HG03103 (cell line): ENCODE data around the gene RHBDD1.

Source experiments
- ATAC-seq: cut with Tn5 transposase; IDR thresholded peaks from one replicate; pipeline ENCODE4 v1.9.1; 2021; ENCODE audit warnings: low read depth; ENCODE audit not compliant: unreplicated experiment

RHBDD1 gene

DNA sequence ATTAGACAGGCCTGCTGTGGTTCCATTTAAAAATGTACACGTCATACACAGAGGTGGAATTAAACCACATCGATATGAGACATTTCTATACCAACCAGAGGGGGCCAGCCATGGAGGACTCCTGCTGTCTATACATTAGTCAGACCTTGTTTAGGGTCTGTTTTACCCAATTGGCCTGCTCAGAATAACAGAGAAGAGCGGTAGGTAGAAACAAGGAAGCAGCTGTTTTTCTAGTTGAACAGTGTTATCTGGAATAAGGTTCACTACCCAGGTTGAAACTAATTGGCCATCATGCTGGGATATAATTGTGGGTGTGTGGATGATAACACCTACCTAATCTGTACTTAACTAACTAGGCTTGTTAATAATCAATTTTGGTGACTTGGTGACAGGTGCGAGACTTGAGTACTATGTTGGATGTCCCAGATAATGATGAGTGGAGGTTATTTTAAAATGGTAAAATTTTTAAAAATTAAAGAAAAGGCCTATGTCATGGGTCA, 47.5 kb downstream of the RHBDD1 start:
- no peak for ATAC-seq

GRCh38 chr2:226884166-226884565, 48.3 kb downstream of the RHBDD1 start:
- no peak for ATAC-seq

DNA sequence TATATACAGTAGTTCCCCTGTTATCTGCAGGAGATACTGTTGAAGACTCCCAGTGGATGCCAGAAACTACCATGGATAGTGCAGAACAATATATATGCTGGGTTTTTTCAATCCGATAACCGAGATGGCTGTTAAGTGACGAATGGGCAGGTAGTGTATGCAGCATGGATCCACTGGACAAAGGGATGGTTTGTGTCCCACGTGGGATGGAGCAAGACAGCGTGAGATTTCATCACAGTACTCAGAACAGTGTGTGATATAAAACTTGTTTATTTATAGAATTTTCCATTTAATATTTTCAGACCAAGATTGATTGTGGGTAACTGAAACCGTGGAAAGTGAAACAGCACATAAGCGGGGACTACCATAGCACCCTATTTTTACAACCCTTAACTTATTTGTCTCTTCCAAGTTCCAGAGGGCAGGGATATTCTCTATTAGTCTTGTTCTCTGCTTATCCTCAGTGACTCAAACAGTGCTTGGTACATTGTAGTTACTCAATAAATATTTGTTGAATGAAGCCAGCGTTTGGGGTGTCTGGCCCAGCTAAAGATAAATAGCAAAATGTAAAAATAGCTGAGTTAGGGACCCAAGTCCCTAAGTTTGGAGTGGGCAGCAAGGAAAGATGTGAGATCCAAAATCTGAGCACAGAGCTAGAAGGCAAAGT, 50.0 kb downstream of the RHBDD1 start:
- ATAC-seq, result no peak

GRCh38 chr2:226887940-226888339, 52.1 kb downstream of the RHBDD1 start:
- no peak for ATAC-seq

DNA sequence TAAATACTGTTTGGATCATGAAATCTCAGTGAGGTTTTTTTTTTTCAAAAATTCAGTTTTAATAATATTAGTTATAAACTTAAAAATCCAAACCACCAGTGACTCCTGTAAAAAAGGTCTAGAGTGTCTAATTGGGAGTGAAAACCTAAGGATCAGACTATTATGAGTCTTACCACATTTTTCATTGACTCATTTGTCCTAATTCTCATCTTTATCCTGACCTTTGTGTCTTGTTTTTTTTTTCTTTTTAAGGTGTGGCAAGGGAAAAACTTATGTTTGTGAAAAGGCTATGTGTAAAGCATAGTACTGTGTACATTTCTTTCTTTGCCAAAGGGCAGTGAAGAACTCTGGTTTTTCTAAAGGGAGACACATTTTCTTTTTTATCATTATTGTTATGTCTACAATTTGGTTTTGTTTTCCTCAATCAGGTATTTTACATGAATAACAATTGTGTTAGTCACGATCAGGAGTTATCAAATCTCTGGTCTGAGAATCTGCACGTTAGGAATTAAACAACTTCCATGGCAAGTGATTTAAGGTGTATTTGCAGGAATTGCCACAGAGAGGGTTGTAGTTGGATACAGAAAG, 52.6 kb downstream of the RHBDD1 start:
- no peak for ATAC-seq

- ATAC-seq, result no peak
Observed at GRCh38 chr2:226888971-226889370, 53.1 kb downstream of the RHBDD1 start.

DNA sequence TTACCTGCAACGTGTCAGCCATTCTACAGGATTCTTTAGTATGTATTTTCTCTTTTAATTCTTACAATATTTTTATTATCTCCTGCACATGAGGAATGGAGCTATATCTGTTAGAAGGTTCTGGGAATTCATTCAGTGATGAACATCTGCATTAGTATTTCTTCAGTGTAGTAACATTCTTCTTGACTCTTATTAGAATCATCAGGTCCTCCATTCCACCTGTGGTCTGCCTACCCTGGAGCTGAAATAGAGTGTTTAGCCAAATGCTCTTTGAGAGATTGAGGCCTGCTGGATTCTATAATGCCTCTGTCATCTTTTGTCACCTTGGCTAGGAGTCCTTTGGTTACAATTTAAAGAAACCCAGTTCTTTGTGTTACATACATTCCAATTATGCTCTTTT, 54.4 kb downstream of the RHBDD1 start:
- ATAC-seq, result no peak

DNA sequence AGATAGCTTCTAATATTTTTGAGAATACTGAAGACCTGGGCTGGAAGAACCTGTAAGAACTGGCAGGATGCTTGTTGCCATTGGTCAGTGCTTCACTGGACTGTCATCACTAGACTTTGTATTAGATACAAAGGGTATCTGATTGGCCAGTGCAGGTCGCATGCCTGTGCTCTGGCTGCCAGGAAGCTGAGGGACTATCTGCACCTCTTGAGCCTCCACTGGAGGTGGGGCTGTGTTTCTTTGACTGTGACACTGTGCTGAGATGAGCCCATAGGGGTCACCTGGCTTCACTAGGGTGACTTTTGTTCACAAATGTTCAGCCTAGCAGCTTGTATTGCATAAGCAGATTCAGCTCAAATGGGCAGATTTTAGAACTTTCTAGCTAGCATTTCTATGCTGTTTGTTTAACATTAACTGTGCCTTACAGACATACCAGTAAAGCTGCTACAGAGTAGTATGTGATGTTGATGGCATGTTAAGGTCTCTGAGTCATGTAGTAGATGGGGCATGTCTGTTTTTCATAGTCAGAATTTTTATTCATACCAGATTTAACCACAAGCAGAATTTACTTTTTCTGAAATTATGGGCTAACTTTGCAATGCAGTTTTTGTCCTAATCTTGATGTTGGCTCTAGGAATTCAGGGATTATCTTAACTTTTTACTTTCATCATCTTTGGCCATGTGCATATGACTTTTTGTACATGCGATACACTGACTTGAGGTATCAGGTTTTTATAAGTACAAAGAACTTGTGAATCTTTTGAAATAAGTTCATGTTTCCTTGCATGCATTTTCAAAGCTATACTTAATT, 56.1 kb downstream of the RHBDD1 start:
- no peak for ATAC-seq

- no peak for ATAC-seq
Observed at GRCh38 chr2:226892729-226893128, 56.9 kb downstream of the RHBDD1 start.

DNA sequence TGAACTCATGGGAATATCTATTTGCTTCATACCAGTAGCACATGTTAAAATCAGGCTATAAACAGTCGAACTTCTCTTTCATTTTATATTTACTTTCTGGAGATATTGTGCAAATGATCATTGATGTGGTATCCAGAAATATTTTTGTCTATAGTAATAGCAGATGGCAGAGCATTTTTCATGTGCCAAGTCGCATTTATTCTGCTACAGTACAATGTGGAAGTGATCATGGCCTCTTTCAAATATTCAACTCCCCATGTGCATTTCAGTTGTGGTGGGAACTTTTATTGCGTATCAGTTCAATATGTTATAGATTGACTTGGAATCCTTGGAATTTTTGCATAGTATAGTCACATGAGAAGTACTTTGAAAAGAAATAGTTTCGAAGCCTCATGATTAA, 57.4 kb downstream of the RHBDD1 start:
- no peak for ATAC-seq

DNA sequence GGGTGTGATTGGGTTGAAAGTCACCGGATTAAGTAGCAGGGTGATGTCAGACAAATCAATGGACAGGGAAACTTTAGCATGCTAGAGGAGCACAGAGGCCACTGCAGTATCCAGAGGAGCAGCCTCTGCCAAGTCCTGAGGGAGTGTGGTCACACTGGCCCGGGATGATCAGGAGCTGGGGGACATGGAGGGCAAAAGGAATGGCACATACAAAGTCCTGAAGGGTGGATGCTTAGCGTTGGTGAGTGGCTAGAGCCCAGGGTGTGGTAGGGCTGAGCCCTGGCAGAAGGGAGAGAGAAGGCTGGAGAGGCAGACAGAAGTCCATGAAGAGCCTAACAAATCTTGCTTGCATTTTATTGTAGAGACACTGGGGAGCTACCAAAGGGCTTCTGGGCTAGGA, 58.9 kb downstream of the RHBDD1 start:
- no peak for ATAC-seq

DNA sequence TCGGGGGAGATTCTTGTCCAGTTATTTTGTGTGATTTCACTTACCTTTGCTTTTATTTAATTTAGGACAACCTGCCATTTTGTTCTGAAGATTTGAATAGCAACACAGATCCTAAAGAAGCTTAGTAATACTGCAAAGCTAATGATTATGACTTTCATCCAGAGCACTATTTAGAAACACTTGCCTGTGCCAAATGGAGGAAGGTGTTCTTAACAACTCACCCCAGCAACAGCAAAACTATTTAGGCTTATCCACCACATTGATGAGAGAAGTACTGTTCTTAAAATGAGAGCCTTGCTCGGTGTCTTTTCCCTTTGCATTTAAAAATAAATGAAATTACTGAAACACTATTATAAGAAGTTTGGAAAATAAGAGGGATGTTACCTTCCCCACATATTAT, 59.7 kb downstream of the RHBDD1 start:
- ATAC-seq, result no peak

- no peak for ATAC-seq
Observed at GRCh38 chr2:226898121-226898520, 62.3 kb downstream of the RHBDD1 start.

DNA sequence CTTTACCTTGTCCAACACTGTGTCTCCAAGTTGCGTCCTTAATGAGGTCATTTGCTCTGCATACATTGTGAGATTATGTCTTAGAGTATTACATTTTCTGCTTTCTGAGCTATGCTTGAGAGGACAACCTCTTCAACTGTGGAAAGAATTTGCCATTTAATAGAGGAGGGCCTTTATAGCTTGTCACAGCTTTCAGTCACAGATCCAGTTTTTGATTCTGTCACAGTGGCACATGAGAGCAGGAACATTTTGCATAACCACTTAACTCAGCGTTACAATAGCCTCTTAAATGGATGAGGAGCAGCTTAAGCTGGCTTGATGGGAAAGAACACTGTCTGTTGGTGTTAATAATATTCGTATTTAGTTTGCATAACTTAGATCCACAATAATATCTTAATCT, 63.0 kb downstream of the RHBDD1 start:
- no peak for ATAC-seq

- ATAC-seq, result no peak
Observed at GRCh38 chr2:226902041-226902966, 66.5 kb downstream of the RHBDD1 start.

DNA sequence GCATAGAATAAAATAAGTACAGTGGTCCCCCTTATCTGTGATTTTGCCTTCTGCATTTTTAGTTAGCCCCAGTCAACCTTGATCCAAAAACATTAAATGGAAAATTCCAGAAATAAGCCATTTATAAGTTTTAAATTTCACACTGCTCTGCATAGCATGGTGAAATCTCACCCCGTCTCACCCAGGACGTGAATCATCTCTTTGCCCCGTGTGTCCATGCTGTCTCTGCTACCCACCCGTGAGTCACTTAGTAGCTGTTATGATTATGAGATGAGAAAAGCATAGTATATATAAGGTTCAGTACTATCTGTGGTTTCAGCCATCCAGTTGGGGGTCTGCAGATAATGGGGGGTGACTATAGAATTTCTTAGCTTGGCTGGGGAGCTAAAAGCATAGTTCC, 67.3 kb downstream of the RHBDD1 start:
- ATAC-seq, result no peak

DNA sequence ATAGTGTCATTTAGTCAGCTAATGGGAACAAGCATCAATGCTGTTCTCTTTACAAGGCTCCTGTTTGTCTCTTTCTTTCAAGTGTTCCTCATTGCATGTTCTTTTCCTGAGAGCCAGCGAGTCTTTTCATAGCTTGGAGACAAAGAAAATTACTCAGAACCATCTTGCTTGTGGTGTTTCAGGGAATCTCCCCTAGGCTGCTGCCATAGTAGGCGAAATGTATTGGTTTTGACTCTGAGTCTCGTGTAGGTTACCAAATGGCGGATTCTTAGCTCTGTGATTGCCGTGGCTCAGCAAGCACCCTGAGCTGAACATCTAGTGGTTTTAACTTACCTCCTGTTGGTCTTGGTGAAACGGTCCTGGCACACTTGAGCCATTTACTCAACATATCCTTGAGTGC, 68.7 kb downstream of the RHBDD1 start:
- peak; percentile 25 for ATAC-seq

DNA sequence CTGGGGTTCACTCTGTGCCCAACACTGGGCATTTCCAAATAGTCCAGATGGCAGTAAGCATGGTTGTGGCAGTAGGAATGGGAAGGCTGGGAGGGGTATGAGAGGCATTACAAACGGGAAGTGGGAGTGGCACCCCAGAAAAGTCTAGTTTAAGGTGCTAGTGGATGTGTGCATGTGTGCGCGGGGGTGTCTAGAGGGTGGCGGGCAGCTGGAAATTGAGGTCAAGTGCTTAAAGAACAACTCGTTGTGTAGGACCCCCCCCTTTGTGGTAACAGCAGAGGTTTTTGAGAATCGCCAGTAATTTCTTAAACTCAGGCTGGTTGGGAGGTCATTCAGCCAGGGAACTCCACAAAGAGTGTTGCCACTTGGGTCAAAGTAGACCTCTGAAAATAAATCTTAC, 69.9 kb downstream of the RHBDD1 start:
- ATAC-seq, result peak; percentile 19

DNA sequence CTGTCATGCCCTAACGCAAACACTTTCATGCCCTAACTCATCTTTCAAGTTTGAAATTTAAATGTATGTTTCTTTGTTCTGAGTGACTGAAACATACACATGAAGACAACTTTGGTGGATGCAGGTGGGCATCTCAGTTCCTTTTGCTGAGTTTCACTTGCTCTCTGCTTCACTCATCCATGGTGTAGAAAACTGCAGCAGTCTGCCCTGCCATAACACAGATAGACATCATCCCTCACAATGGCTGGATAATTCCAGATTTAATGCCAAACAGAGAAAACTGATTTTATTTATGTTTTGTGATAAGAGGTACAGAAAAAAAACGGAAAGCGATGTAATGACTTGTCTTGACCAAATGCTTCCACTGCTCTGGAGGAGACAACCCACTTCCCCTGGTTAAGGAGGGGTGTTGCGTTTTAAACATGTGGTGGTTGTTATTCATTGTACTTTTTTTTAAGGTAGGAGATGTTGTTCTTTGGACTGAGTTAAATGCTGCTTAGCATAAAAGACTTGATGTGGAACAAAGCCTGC, 70.4 kb downstream of the RHBDD1 start:
- ATAC-seq, result peak; percentile 80

- ATAC-seq, result no peak
Observed at GRCh38 chr2:226909126-226909525, 73.3 kb downstream of the RHBDD1 start.
